NK-92 treated with Interleukin-12 subunit alpha and Interleukin-12 subunit beta, amount 100 ng/mL, for 24 hours (cell line): ENCODE data around the gene MAP10.

Experiments used
- DNase-seq: peaks from one replicate; lab custom pipeline; 2025; lab: John Stamatoyannopoulos, UW

MAP10 gene

DNA sequence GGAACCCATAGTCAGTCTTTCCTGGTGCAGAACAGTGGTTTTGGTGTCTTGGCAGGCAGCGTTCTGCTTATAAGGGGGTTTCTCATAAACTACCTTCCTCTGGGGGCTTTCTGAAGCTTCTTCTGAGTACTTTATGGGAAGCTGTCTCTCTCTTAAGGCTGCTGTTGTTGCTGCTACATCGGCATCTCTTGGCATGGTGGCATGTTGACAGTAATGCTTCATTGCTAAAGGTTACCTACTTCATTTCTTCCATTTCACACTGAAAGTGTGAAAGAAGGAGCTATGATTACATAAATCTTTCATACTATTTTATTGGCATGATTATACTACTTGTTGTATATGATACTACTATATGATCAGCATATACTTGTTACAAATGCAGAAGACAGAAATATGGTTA is 6.3 kb upstream of the MAP10 start:
- DNase-seq, result no peak

DNA sequence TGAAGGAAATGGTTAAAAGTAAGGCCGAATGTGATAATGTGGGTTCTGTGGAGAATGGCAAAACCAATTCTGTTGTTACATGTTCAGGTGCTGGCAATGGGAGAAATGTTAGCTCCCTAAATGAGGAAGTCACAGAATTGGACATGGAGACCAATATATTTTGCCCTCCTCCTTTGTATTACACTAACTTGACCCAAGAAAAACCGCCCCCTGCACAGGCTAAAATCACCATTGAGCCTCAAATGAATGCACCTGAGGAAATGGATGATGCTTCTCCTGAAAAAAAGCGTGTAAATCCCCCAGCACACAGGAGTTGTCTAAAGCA is 932 bp downstream of the MAP10 start:
- DNase-seq, result no peak

DNA sequence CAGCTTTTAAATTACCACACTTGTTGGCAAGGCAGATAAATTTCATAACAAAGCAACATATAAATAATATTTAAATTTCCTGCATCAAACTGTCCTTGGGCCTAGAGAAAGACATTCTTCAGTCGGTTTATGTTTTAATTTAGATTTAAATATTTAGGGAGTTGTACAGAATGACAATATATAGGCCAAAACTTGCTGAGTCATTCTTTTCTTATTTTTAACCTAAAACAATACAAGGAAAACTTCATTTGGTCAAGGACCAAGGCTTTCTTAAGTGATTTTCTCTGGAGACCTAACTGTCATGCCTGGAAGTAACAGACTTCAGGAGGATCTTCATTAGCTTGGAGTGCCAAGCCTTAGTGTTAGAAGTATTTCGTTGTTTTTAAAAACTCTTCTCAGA is 5.6 kb downstream of the MAP10 start:
- DNase-seq, result no peak

- no peak for DNase-seq
Observed at GRCh38 chr1:232812560-232812959, 7.3 kb downstream of the MAP10 start.

GRCh38 chr1:232813097-232813496 is 7.9 kb downstream of the MAP10 start:
- no peak for DNase-seq

GRCh38 chr1:232813760-232814159 is 8.5 kb downstream of the MAP10 start:
- no peak for DNase-seq

DNA sequence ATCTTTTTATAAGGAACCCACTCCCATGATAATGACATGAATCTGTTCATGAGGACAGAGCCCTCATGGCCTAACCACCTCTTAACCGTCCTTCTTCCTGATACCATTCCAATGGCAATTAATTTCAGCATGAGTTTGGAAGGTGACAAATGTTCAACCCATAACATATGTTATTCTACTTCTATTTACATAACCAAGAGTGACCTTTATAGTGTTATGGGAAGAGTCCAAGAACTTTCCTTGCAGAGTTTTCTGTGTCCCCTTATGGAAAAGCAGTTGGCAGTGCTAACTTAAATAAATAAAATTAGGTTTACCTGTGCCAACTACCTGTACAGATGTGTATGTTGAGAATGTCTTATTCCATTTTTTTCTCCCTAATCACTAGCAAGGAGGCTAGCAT is 11.1 kb downstream of the MAP10 start:
- no peak for DNase-seq

DNA sequence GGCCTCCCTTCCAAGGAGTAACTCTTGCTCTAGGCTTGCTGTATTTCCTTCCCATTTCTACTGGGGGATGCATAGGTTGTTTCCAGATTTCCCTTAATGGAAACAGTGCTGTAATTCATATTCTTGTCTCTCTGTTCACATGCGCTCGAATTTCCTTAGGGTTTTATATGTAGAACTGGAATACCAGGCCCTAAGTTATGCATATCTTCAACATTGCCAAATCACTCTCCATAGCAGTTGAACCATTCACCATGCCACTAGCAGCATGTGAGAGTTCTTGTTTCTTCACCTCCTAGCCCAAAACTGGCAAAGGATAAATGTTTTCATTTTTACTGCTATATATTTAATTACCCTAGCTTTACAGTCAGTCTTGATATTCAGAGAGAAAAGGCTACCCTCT is 12.8 kb downstream of the MAP10 start:
- DNase-seq, result no peak

DNA sequence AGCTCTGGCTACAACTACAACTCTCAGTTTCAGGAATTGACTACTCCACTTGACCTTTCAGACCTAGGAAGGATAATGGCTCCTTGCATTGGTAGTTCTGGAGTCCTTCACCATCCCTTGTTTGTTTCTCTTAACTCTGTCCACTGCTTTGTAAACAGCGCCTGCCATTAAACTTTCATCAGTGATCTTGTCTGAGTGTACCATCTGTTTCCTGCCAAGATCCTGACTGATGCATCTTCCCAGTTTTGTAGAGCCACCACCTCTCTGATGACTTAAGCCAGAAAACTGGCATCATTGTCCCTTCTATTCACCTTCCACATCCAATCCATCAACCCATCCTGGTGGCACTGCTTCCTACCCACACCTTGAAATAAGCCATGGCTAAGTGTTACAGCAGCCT is 15.2 kb downstream of the MAP10 start:
- DNase-seq, result no peak

DNA sequence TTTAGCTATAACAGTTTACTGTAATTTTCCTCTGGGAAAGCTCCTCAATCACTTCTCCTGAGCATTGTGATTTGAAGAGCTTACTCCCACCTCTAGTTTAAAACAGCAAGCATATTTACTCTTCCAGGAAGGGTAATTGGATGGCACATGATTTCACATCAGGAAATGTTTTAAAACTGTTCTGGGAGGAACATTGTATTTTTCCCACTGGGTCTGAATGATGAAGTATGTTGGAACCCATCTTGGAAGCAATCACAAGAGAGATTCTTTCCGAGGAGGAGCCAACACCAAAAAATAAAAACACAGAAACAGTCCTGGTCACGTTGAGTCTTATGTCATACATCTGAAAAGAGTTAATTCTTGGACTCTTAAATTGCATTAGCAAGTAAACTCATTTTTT is 17.3 kb downstream of the MAP10 start:
- no peak for DNase-seq

DNA sequence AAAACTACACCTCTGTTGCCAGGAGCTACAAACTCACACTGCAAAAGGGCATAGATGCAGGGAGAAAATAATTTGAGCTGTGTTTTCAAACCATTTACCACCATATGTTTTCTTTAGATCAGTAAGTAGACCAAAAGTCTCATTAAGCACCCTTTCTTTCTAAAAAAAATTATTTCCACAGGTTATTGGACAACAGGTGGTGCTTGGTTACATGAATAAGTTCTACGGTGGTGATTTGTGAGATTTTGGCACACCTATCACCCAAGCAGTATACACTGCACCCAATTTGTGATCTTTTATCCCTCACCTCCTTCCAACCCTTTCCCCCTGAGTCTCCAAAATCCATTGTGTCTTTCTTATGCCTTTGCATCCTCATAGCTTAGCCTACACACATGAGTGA is 21.1 kb downstream of the MAP10 start:
- no peak for DNase-seq

DNA sequence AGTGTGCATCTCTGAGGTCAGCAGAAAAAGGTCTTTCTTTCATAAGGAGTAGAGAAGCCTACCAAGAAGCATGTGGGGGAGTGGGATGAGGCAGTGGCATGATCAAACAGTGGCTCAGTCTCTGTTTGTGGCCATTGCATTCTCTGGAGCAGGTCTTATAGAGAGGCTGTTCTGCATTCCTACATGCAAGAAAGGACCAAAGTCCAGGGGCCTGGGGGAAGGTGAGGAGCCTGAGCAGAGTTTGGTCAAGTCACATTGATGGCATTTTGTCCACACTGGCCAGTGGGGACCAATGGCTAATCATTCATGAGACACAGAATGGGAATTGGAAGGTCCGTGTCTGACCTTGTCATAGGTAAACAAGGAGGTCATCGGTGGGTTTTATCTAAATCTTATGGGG is 25.4 kb downstream of the MAP10 start:
- no peak for DNase-seq

DNA sequence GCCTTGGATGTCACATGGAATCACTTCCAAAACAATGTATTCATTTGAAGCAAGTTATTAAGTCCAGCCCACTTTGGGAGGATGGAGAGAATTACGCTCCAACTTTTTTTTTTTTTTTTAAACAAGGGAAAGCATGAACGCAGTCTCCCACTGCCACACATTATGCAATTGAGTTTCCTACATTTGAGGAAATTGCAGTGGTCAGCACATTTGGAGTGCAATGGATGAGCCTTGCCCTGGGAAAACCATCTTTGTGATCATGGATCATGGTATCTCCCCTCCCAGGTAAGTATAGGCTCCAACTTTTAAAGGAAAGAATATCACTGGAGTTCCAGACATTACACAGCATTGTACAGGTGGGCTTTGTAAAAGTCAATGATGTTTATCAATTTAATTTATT is 26.7 kb downstream of the MAP10 start:
- DNase-seq, result no peak

DNA sequence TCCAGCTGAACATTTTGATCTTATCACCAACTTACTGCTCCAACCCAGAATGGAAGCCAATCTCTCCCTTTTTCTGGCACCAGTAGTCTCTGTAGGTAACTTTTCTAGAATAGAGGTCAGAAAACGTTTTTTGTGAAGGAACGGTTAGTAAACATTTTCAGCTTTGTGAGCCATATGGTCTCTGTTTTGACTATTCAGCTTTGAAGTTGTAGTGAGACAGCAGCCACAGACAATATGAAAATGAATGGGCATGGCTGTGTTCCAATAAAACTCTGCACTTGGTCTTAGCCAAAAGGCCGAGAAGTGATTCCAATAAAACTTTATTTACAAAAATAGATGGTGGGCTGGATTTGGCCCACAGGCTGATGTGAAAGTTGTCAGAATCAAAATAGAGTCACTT is 28.9 kb downstream of the MAP10 start:
- DNase-seq, result no peak

DNA sequence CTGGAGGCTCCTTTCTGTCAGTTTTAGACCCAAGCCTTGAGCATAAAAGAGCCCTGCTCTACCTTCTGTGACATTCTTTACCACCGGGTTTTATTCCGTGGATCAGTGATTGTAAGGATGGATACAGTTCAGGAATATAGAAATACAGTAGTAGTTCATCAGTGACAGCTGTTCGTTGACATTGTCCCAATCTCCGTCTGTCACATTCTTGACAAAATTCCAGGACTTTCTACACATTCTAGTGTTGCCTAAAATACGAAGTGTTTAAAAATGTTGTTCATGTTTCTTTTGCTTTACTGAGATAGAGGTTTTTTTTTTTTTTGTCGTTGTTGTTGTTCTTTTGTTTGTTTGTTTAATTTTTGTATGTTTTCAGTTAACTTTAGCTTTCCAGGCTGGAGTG is 29.9 kb downstream of the MAP10 start:
- no peak for DNase-seq

GRCh38 chr1:232837087-232837486 is 31.9 kb downstream of the MAP10 start:
- DNase-seq, result no peak

GRCh38 chr1:232841823-232842565 is 36.8 kb downstream of the MAP10 start:
- no peak for DNase-seq

DNA sequence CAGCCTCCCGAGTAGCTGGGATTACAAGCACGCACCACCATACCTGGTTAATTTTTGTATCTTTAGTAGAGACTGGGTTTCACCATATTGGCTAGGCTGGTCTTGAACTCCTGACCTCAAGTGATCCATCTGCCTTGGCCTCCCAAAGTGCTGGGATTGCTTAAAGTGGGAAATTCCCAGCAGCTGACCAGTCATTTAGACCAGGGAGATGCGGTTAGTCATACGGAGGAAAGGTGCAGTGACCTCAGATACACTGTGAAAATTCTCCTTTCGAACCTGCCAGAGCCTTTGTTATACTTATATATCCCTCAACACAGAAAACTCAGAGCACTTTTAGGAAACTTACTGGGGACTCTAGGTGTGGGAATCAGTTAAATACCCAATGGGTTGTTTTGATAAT is 39.6 kb downstream of the MAP10 start:
- DNase-seq, result no peak

DNA sequence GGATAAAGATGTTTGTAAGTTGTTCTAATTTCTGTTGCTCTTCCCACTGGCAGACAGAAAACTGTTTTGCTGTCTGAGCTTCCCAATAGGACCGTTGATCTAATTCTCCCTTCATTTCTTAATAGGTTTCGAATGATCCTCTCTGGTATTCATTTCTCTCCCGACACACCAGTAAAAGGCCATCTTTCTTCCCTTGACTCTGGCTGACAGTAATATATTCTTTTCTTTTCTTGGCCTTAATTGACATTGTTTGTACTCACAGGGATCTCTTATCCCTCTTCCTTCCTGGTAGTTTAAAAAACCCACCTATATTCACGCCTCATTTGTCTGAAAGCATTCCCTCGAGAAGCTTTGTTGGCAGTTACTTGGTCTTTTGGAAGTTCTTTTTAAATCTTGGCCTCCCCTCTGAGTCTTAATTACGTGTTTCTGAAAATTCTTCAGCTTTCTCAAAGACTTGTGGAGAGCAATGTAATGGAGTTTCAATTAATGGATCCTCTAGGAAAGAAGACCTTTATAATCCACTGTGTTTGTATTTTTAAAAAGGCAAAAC is 40.3 kb downstream of the MAP10 start:
- no peak for DNase-seq

- DNase-seq, result no peak
Observed at GRCh38 chr1:232851532-232851931, 46.3 kb downstream of the MAP10 start.

DNA sequence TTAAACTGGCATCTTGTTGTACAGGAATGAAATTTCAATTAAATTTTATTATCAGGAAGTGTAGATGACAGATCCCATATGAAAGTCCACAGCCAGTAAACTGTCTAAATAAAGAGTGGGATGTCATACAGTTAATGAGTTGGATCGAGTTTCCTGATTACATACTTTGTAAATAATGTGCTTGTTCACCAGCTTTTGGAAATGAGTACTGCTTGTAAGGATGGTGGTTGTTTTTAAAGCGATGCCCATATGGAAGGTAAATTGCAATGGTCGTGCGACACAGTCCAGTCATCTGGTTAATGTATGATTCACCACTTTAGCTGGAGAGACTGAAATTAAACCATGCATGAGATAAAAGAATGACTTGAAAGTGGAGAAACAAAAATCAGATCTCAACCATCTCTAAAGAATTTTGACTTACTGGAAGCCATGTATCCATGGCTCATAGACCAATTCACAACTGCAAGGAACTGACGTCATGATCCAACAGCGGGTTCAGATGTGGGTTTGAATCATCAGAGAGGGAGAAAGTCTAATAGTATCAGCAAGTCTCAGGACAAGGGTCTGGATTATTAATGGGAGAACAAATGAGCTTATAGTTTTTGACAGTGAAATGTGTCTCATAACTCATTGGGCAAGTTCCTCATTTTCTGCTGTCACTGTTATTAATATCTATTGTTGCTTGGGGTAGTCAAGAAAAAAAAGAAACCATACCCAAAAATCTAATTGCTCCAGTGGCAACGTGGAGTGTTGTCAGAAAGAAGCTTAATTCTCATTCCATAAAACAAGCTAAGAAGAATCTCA is 49.0 kb downstream of the MAP10 start:
- no peak for DNase-seq

GRCh38 chr1:232854798-232855159 is 49.6 kb downstream of the MAP10 start:
- no peak for DNase-seq

DNA sequence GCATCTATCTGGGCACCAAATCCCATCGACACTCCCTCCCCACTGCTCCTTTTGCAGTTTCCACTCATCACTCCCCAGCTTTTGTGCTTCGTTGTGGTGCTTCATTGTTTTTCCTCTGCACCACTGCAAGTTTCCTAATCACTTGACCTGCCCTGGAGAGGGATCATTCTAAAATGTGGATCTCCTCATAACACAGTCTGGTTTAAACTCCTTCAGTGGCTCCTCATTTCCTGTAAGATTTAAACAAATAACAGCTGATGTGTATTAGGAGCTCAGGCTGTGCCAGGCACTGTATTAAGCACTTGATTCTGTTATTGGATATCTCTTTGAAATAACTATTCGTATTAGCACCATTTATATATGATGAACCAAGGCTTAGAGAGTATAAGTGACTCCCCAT is 51.3 kb downstream of the MAP10 start:
- DNase-seq, result no peak
